GM04503 (cell line): ENCODE measurements around the gene P3H2.
"Not testable (repeated sequence)": the region's sequence is repeated elsewhere in the genome, so short reads cannot be mapped to it uniquely, and the experiment has no call there.

Source experiments
- DNase-seq: peaks from one replicate; pipeline ENCODE4 v3.0.0-alpha.2; 2012; ENCODE audit warnings: low read depth

Gene P3H2, protein sequence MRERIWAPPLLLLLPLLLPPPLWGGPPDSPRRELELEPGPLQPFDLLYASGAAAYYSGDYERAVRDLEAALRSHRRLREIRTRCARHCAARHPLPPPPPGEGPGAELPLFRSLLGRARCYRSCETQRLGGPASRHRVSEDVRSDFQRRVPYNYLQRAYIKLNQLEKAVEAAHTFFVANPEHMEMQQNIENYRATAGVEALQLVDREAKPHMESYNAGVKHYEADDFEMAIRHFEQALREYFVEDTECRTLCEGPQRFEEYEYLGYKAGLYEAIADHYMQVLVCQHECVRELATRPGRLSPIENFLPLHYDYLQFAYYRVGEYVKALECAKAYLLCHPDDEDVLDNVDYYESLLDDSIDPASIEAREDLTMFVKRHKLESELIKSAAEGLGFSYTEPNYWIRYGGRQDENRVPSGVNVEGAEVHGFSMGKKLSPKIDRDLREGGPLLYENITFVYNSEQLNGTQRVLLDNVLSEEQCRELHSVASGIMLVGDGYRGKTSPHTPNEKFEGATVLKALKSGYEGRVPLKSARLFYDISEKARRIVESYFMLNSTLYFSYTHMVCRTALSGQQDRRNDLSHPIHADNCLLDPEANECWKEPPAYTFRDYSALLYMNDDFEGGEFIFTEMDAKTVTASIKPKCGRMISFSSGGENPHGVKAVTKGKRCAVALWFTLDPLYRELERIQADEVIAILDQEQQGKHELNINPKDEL

DNA sequence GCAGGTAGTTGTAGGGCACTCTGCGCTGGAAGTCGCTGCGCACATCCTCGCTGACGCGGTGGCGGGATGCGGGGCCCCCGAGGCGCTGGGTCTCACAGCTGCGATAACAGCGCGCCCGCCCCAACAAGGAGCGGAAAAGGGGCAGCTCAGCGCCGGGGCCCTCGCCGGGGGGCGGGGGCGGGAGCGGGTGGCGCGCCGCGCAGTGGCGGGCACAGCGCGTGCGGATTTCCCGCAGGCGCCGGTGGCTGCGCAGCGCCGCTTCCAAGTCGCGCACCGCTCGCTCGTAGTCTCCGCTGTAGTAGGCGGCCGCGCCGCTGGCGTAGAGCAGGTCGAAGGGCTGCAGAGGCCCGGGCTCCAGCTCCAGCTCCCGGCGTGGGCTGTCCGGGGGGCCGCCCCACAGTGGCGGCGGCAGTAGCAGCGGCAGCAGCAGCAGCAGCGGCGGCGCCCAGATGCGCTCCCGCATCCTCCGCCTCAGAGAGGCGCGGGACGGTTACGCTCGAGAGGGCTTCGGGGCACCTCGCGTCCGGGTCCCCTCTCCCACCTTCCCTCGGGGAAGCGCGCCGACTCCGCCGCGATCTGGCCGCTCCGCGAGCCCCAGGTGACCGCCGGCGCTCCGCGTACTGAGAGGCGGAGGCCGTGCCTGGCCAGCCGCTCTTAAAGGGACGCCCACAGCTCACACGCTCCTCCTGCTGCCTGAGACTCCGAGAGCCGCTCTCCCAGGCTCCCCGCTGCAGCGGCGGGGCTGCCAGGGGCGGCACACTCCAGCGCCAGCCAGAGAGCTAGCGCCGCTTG lies at the start of gene P3H2:
Gene P3H2, minus strand, starts transcription at position 629 of the 792 bp plus-strand sequence. Its CDS starts 166 bp downstream, at position 463.
- no peak for DNase-seq

DNA sequence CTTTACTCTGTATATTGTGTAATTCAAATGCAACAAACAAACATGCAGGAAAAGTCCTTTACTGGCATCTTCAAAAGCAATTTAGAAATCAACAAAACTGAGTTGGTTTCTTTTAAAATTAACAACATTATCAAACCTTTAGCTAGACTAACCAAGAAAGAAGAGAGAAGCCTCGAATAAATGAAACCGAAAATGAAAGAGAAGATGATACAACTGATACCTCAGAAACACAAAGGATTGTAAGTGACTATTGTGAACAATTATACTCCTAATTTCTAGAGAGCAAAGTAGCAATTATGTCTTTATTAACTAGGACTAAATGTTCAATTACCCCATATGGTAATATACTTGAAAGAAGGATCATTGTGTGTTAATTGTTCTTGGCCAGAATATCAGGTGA lies 49.2 kb upstream of the P3H2 start:
- DNase-seq = no peak

DNA sequence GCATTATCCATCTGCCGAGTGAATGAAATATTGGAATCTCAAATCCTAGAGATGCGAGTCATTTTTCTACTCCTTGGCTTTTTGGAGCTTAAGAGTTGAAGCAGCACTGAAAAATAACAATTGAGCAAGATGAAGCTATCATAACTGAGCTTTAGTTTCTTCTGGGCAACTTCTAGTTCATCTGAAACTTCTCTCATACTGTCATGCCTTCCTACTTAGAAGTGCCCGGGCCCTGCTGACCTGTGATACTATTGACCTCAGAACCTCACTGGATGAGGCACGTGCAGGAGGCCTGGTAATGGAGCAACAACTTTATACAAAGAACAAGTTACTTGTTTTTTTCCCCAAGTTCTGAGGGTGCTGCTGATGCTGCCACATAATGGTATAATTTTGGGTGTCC lies 48.5 kb upstream of the P3H2 start:
- no peak for DNase-seq

DNA sequence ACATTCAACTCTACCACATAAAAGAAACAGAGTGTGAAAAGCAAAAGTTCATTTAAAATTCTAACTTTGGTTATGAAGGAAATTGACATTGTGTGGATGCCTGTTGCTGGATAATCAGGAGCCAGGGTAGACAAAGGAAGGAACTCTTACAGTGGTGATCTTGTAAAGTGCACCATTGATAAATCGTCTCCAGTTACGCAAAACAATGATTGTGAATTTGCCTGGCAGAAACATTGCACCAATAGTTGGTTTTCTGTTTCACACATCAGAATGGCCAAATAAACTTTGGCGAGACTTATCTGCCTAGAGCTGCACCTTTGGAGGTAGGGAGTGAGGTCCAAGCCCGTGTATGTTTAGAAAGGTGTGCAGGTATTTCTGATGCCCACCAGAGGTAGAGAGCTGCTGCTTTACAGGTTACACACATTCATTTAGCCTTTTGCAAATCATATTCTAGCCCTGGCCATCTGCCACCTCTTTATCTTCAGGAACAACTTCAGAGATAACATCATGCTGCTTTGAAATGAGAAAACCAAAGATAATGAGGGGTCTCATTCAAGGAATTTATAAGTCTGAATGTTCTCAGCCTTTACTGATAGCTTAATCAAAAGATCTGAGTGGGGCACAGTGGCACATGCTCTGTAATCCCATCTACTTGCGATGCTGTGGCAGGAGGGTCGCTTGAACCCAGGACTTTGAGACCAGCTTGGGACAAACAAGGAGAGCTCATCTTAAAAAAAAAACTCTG lies 47.4 kb upstream of the P3H2 start:
- no peak for DNase-seq

DNA sequence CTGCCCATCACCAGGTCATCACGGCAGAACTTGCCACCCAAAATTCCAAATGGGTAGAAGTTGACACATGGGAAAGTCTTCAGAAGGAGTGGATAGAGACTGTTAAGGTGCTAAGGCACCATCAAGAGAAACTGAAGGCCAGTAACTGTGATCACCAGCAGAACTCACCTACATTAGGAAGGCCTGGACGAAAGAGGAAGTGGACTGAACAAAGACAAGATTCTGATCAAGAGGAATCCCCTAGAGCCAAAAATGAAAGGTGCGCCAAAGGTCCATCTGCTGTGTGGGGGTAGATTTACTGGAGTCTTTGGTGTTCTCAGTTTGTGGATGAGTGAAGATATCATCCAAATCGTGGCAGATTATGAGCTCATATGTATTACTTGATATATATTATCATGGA lies 46.3 kb upstream of the P3H2 start:
- DNase-seq = no peak

DNA sequence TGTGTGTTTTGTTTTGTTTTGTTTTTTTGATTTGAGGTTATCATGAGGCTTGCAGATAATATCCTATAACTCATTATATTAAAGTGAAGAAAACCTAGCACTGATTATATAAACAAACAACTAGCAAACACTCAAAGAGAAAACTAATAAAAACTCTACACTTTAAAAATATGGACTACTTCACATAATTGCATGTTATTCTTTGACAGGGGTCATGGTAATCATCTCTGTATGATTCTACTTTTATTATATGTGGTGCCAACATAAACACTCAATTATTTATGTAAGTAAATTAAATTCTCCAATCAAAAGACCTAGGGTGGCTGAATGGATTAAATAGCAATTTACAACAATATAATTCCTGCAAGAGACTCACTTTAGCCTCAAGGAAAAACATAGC lies 44.6 kb upstream of the P3H2 start:
- no peak for DNase-seq

DNA sequence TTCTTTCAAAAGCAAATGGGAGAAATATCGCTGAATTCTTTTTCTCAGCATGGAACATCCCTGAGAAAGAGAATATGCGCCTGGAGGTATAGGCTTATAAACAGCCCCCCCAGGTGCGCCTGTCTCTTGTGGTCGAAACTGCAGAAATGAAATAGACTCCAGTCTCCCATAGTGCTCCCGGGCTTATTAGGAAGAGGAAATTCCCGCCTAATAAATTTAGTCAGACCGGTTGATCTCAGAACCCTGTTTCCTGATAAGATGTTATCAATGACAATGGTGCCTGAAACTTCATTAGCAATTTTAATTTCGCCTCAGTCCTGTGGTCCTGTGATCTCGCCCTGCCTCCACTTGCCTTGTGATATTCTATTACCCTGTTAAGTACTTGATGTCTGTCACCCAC lies 41.3 kb upstream of the P3H2 start:
- DNase-seq = not testable (repeated sequence)

DNA sequence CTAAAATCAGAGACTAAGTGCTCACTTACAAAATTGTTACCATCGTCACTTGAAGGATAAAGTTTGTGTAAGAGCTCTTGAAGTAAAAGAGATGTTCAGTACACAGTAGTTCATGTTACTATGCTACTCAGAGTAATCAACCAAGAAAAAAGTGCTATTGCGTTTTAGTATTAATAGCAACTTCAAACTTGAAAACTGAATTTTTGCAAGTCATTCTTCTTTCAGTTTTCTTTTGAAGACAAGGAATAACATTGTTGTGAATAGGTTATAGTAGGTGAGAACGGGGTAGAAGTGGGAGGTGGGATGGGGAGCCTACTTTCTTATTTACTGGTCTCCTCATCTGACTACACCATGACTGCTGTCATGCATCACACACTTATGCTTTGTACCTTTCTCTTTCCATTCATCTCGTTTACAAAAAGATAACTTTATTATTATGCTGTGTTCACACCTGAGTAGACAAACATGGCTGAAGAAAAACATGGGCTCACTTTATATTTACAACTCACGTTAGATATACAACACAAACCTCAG lies 39.3 kb upstream of the P3H2 start:
- DNase-seq = no peak

DNA sequence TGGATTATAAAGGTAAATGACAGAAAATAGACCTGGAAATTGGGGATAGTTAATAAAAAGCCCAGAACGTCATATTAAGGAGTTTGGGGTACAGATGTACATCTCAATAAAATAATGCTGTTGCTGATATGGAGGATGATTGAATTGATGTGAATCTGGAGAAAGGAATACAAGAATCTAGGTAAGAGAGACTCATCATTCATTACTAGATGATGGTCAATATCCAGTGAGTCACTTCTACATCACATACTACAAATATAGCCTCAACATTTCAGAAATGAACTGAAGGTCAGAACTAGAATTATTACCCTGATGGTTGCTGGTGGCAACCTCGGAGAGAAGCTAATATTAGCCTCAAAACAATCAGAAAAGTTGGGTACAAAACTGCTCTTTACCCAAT lies 37.6 kb upstream of the P3H2 start:
- DNase-seq = no peak

DNA sequence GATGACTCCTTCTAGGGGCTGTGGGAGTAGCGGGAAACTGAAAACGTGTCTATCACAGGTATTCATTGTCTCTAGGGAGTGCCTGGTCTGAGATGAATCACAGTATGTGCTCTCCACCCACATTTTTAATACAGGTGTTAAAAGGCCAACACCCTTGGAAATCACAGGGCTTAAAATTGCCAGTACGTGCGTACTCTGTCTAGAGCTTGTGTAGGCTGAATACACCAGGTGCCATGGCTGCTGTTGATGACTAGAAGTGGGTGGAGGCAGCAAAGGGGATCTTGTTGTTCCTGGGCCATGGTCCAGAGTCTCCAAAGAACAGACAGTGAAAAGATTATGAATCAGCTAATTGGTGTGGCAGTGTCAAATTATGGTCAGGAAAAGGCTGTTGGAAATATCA lies 35.1 kb upstream of the P3H2 start:
- no peak for DNase-seq

DNA sequence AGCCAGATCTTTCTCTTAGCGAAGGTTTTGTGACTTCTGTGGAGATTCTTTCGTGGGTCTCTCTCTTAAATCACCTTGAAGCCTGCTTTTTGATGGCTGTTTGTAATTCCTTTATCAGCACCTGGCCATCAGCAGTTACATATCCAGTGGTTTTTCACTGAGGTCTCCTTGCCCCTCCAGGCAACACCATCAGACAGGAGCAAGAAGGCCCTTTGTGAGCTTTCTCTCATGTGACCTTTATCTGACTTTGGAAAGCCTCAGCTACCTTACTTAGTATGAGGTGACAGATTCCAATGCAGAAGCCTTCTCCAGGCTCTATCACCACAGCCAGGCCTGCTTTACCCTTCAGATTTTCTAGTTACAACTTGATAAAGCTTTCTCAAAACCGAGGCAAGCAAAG lies 30.0 kb upstream of the P3H2 start:
- DNase-seq = no peak

DNA sequence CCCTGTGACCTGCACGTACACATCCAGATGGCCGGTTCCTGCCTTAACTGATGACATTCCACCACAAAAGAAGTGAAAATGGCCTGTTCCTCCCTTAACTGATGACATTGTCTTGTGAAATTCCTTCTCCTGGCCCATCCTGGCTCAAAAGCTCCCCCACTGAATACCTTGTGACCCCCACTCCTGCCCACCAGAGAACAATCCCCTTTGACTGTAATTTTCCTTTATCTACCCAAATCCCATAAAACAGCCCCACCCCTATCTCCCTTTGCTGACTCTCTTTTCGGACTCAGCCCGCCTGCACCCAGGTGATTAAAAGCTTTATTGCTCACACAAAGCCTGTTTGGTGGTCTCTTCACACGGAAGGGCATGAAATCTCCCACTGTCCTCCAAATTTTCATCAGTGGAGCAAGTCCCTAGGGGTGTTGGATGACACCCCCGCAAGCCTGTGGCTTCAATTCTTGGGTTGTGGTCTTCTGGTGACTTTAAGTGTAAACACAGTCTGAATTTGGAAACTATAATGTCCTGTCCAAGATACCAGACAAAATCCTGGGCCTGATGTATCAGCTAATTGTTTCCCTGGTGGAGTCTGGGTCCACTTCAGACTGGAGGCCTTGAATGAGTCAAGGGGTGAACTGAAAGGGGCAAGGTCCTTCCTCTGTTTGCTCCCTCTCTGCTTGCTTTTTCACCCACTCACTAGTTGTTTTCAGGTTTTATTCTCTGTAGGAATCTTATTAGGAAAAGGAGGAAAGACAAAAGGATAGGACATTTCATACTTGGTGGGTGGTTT lies 29.3 kb upstream of the P3H2 start:
- DNase-seq = not testable (repeated sequence)

DNA sequence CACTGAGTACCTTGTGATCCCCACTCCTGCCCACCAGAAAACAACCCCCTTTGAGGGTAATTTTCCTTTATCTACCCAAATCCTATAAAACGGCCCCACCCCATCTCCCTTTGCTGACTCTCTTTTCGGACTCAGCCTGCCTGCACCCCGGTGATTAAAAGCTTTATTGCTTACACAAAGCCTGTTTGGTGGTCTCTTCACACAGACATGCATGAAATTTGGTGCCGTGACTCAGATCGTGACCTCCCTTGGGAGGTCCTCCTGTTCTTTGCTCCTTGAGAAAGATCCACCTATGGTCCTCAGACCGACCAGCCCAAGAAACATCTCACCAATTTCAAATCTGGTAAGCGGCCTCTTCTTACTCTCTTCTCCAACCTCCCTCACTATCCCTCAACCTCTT lies 24.1 kb upstream of the P3H2 start:
- not testable (repeated sequence) for DNase-seq

DNA sequence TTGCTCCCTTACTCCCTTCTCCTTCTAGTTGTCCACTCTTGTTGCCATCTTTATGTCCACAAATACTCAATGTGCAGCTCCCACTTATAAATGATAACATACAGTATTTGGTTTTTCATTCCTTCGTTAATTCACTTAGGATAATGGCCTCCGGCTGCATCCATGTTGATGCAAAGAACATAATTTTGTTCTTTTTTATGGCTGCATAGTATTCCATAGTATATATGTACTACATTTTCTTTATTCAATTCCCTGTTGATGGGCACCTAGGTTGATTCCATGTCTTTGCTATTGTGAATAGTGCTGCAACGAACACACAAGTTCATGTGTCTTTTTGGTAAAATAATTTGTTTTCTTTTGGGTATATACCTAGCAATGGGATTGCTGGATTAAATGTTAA lies 21.3 kb upstream of the P3H2 start:
- no peak for DNase-seq

DNA sequence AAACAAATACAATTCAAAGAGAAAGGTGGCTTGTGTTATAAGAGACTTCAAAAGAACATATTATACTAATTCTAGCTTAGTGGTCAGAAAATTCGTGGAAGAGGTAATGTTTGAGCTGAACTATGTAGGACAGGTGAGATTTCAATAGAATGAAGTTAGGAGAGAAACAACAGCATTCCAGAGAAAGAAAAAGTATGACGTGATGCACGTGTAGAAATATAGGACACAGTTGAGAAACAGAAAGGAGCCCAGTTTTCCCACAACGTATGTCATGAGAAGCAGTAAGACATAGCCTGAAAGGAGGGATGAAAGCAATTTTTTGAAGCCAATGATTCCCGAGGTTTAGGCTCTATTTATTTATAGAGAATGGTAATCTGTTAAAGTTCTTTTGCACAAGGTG lies 18.7 kb upstream of the P3H2 start:
- DNase-seq = no peak

DNA sequence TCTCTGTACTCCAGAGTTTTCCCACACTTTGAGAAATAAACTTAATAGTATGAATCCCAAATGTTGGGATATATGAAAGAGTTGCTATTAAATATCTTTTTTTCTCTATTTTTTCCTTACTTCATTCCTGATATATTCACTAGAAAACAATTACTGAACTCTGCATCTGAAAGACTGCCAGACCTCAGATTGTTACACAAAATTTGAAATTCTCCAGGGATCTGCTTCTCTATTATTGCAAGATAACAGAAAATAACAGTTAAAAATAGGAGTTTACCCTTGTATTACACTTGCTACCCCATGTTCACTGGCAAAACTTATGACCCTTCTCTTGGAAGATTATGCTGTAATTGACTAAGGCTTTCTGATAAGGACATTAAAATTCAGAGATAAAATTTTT lies 11.7 kb upstream of the P3H2 start:
- no peak for DNase-seq

DNA sequence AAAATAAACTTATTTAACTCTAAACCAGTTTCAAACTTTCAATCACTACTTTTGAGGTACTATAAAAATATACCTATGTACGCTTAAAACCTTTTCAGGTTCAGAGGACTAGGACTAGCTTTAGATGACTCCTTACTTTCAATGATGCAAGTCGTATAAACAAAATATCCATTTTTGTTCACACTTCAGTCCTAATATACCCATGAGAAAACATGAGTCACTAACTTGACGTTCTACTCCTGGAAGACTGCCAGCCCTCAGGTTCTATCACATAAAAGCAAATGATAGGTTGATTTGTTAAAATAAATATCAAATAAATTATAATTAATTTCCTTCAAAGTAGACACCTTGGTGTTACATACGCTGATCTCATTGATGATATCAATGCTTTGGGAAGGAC lies 10.6 kb upstream of the P3H2 start:
- no peak for DNase-seq

DNA sequence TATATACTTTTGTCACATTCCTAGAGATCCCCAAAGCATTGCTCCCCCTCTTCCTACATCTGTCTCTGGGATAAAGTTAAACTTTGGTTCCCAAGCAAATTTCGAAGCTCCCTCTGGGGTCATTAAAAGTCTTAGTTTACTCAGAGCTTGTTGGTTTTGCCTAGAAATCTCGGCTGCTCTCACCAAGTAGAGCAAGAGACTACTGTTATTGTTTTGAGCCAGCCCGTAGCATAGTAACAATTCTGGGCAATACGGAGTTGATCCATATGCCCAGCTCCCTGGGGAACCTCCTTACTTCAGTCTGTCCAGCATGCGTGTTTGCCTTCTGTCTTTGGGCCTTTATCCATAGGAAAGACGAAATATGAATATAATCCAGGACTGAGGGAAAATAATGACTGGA lies 10.0 kb upstream of the P3H2 start:
- no peak for DNase-seq

DNA sequence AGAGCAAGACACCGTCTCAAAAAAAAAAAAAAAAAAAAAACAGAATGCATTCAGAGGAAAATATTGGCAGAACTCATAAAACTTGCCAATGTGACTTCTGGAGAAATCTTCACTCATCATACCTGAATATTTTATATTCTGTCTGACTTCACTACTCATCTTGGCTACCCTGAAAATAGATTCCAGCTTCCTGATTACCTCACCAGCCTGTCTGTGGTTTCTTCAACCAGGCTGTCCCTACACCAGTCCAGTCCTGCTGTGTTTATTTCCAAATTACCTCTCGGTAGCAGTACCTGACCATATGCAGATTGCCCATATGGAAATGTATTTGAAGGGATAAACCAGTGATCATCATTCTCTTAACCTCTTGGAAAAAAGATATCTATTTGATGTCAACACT lies 9.3 kb upstream of the P3H2 start:
- DNase-seq = no peak

DNA sequence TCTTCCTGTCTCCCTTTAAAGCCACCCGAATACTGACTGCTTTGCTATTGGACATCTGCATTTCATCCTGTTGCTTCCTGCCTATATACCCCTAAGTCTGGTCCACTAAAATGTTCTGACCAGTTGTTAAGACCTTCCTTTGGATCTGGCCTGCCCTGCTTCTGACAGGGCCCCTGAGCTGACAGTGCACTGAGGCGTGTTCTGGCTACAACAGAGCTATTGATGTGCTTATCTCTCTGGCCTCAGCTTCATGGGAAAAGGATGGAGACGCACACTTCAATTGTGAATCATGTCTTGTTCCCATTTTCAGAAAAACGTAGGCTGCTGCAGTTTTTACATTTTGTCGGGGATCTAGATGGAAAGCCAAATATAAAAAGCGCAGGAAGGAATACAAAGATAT lies 7.1 kb upstream of the P3H2 start:
- no peak for DNase-seq

DNA sequence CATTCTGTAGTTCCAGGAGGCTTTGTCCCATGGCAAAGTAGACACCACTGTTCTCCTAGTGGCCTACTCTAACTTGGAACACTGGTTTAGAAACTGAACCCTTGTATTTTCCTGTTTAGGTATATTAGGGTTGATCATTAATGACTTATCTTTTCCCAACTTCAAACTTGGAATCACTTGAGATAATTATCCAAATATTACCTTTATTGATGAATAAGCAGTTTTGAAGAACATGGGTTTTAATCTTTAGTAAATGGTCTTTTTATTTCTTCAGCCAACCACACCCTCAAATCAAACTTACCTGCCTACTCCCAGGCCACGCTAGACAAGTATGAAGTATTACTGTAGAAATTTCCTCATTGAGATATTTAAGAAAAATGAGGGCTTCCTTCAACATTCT lies 6.5 kb upstream of the P3H2 start:
- DNase-seq = no peak
